Neural cell (in vitro differentiated cells): ENCODE results near the gene LRRC8D. TPM values are rescaled to one million over a fixed set of nuclear protein-coding genes. Genes with fewer than 3 reads are reported as not detected.

Source experiments
- H2AFZ ChIP-seq: fragments of 200-600, 300-800 bp; sonication (generic), shearing (Covaris generic); 2 replicates; pipeline ENCODE4 v1.6.0; 2014; ENCODE audit warnings: low read depth, mild to moderate bottlenecking, antibody characterized with exemption, low read length, moderate library complexity
- H3F3A ChIP-seq: fragments of 200-600 bp; shearing (Covaris generic); 2 replicates; pipeline ENCODE4 v1.6.1; 2016; ENCODE audit warnings: mild to moderate bottlenecking, moderate library complexity, mixed read lengths, antibody characterized with exemption, low read length; ENCODE audit not compliant: insufficient read depth, poor library complexity, severe bottlenecking
- H3K27ac ChIP-seq: fragments of 200-600, 300-800 bp; sonication (generic), shearing (Covaris generic); 2 replicates; pipeline ENCODE4 v1.5.1; 2014; ENCODE audit warnings: mild to moderate bottlenecking, low read length, moderate library complexity
- H3K27me3 ChIP-seq: fragments of 300-800, 200-600 bp; sonication (generic), shearing (Covaris generic); 2 replicates; pipeline ENCODE4 v1.6.0; 2014; ENCODE audit warnings: mild to moderate bottlenecking, low read depth, low read length, moderate library complexity; ENCODE audit not compliant: insufficient read depth
- H3K36me3 ChIP-seq: fragments of 300-800, 200-600 bp; sonication (generic), shearing (Covaris generic); 2 replicates; pipeline ENCODE4 v1.5.1; 2014; ENCODE audit warnings: mild to moderate bottlenecking, antibody characterized with exemption, low read length, moderate library complexity; ENCODE audit not compliant: insufficient read depth
- H3K4me2 ChIP-seq: fragments of 300-800, 200-600 bp; sonication (generic), shearing (Covaris generic); 2 replicates; pipeline ENCODE4 v1.6.0; 2014; ENCODE audit warnings: mild to moderate bottlenecking, low read length
- H3K4me3 ChIP-seq: fragments of 300-800, 200-600 bp; sonication (generic), shearing (Covaris generic); 2 replicates; pipeline ENCODE4 v1.5.1; 2014; ENCODE audit warnings: mild to moderate bottlenecking, low read length, moderate library complexity
- H3K79me2 ChIP-seq: fragments of 200-600 bp; shearing (Covaris generic); replicated peaks from 2 replicates; pipeline ENCODE4 v1.6.0; 2014; ENCODE audit warnings: mild to moderate bottlenecking, low read length, moderate library complexity; ENCODE audit not compliant: insufficient read depth
- H3K9ac ChIP-seq: fragments of 300-800, 200-600 bp; sonication (generic), shearing (Covaris generic); 2 replicates; pipeline ENCODE4 v1.6.1; 2016; ENCODE audit warnings: mild to moderate bottlenecking, low read length, mixed read lengths
- H3K9me2 ChIP-seq: fragments of 200-600 bp; shearing (Covaris generic); 2 replicates; pipeline ENCODE4 v1.6.1; 2016; ENCODE audit warnings: mild to moderate bottlenecking, low read length, mixed read lengths; ENCODE audit not compliant: insufficient read depth
- H3K9me3 ChIP-seq: fragments of 200-600, 300-800 bp; sonication (generic), shearing (Covaris generic); 2 replicates; pipeline ENCODE4 v1.6.1; 2016; ENCODE audit warnings: mild to moderate bottlenecking, mixed run types, low read length, moderate library complexity, mixed read lengths
- H4K20me1 ChIP-seq: fragments of 200-600 bp; shearing (Covaris generic); 2 replicates; pipeline ENCODE4 v1.6.1; 2016; ENCODE audit warnings: mild to moderate bottlenecking, mixed run types; ENCODE audit not compliant: insufficient read depth
- CTCF ChIP-seq: fragments of 450-650 bp; IDR thresholded peaks from 2 replicates; pipeline ENCODE4 v1.5.1; 2014; ENCODE audit warnings: antibody characterized with exemption, mild to moderate bottlenecking, moderate library complexity; ENCODE audit not compliant: poor library complexity, severe bottlenecking
- EP300 ChIP-seq: fragments of 450-650 bp; conservative IDR thresholded peaks from 2 replicates; pipeline ENCODE4 v1.6.1; 2014; ENCODE audit warnings: antibody characterized with exemption, mild to moderate bottlenecking, moderate library complexity; ENCODE audit not compliant: poor library complexity, severe bottlenecking
- EZH2 ChIP-seq: fragments of 200-600, 300-800 bp; shearing (Covaris generic), sonication (generic); IDR thresholded peaks from 2 replicates; pipeline ENCODE4 v1.6.1; 2014; ENCODE audit warnings: antibody characterized with exemption, low read length, borderline replicate concordance, mild to moderate bottlenecking; ENCODE audit not compliant: insufficient read depth, poor library complexity, severe bottlenecking
- MXI1 ChIP-seq: fragments of 450-650 bp; conservative IDR thresholded peaks from 2 replicates; pipeline ENCODE4 v1.6.1; 2014; ENCODE audit warnings: antibody characterized with exemption, mild to moderate bottlenecking; ENCODE audit not compliant: poor library complexity, severe bottlenecking
- POLR2AphosphoS5 ChIP-seq: IDR thresholded peaks from 2 replicates; pipeline ENCODE4 v1.6.1; 2012
- RAD21 ChIP-seq: fragments of 450-650 bp; conservative IDR thresholded peaks from 2 replicates; pipeline ENCODE4 v1.6.1; 2014; ENCODE audit warnings: antibody characterized with exemption, mild to moderate bottlenecking, moderate library complexity
- SMC3 ChIP-seq: fragments of 450-650 bp; conservative IDR thresholded peaks from 2 replicates; pipeline ENCODE4 v1.6.1; 2014; ENCODE audit warnings: antibody characterized with exemption, mild to moderate bottlenecking, moderate library complexity; ENCODE audit not compliant: poor library complexity
- TAF1 ChIP-seq: IDR thresholded peaks from 2 replicates; pipeline ENCODE4 v1.6.1; 2012; ENCODE audit warnings: low read depth
- polyA plus RNA-seq: library from polyadenylated mRNA; depleted of rRNA; stranded (reverse); fragments of >200 nt; gene quantifications from 2 replicates; pipeline ENCODE4 v1.2.3, GENCODE V29; 2014
- TF ChIP-seq, protein P1 (sequence below): IDR thresholded peaks from 2 replicates; pipeline ENCODE4 v1.6.1; 2012; ENCODE audit warnings: borderline replicate concordance

LRRC8D gene
- polyA plus RNA-seq, 1 donor from 2014 or later = 43.7 TPM

DNA sequence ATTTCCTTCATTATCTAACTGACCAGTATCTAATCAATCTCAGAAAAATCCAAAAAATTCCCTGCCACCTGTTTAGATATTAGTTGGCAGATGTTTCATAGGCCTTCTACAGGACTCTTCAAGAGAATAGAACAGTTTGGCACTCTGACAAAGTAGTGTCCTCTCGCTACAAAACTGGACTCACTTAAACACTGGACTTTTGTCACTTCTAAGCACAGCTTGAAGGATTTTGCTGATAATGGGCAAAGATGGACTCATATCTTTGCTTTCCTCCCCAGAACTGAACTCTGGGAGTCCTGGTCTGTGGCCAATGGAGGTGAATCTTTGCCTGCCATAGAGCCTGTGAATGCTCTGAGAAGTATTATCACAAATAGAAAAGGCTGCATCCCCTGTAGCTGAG lies 115.9 kb downstream of the LRRC8D start:
- H3K4me2 ChIP-seq = no peak overlapping the region
- H3F3A ChIP-seq = no peaks in the 10 kb centered on the region
- H3K9ac ChIP-seq = no peak overlapping the region
- no peaks in the 10 kb centered on the region for H3K27me3 ChIP-seq
- H3K27ac ChIP-seq = no peak overlapping the region
- no peaks in the 10 kb centered on the region for H3K9me2 ChIP-seq
- H3K4me3 ChIP-seq = no peak overlapping the region
- no peak for TF ChIP-seq SMC3
- TF ChIP-seq MXI1 = no peak
- no peak for TF ChIP-seq EZH2
- TF ChIP-seq RAD21 = no peak
- TF ChIP-seq, protein P1, sequence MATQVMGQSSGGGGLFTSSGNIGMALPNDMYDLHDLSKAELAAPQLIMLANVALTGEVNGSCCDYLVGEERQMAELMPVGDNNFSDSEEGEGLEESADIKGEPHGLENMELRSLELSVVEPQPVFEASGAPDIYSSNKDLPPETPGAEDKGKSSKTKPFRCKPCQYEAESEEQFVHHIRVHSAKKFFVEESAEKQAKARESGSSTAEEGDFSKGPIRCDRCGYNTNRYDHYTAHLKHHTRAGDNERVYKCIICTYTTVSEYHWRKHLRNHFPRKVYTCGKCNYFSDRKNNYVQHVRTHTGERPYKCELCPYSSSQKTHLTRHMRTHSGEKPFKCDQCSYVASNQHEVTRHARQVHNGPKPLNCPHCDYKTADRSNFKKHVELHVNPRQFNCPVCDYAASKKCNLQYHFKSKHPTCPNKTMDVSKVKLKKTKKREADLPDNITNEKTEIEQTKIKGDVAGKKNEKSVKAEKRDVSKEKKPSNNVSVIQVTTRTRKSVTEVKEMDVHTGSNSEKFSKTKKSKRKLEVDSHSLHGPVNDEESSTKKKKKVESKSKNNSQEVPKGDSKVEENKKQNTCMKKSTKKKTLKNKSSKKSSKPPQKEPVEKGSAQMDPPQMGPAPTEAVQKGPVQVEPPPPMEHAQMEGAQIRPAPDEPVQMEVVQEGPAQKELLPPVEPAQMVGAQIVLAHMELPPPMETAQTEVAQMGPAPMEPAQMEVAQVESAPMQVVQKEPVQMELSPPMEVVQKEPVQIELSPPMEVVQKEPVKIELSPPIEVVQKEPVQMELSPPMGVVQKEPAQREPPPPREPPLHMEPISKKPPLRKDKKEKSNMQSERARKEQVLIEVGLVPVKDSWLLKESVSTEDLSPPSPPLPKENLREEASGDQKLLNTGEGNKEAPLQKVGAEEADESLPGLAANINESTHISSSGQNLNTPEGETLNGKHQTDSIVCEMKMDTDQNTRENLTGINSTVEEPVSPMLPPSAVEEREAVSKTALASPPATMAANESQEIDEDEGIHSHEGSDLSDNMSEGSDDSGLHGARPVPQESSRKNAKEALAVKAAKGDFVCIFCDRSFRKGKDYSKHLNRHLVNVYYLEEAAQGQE = no peak
- TF ChIP-seq EP300 = no peak
- no peak for TF ChIP-seq POLR2AphosphoS5
- no peak for TF ChIP-seq CTCF
- TF ChIP-seq TAF1 = no peak
- H3K9me3 ChIP-seq = no peaks in the 10 kb centered on the region
- H3K36me3 ChIP-seq = peaks cover 13% of the 10 kb centered on the region
- no peaks in the 10 kb centered on the region for H3K79me2 ChIP-seq
- H2AFZ ChIP-seq = no peak overlapping the region
- no peaks in the 10 kb centered on the region for H4K20me1 ChIP-seq

DNA sequence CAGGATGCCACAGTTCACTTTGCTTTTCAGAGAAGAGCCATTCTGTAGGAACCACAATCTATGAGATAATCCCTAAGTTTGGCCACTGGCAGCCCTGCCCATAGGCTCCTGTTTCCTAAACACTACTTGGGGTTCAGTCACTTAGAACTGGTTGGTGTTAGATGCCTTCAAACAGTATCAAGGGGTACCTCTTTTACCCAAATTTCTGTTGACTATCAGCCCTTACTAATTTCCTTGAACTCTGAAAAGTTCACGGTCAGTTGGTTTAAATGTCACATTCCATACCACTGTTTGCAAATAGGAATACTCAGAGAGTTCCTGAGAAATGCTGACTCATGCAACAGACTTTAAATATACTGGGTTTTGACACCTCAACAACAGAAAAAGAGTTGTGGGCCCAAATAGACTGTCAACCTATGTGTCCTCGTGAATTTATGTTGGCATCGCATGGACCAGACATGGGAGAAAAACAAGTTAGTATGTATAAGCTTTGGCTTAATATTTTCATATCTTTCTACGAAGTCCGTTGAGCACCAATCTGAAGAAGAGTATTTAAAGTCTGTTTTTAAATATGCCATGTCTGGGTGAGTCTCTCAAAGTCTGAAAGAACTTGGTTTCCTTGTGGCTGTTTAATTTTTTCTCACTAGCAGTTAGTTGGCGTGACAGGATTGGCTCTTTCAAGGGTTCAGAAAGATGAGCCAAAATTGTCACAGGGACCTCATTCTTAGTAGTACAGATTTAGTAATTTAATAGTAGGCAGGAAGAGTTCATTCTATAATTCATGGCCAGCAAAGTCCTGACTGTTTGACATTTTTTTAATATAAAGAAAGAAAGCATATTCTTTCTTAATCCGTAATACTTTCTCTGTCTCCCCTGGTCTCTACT lies 117.6 kb downstream of the LRRC8D start:
- H3K9me3 ChIP-seq = no peaks in the 10 kb centered on the region
- H3K9me2 ChIP-seq = no peaks in the 10 kb centered on the region
- H3F3A ChIP-seq = no peaks in the 10 kb centered on the region
- no peaks in the 10 kb centered on the region for H4K20me1 ChIP-seq
- H2AFZ ChIP-seq = no peak overlapping the region
- H3K36me3 ChIP-seq = peaks cover 13% of the 10 kb centered on the region
- H3K27ac ChIP-seq = no peak overlapping the region
- H3K4me2 ChIP-seq = no peak overlapping the region
- H3K27me3 ChIP-seq = no peaks in the 10 kb centered on the region
- TF ChIP-seq EP300 (no peak), CTCF (no peak), MXI1 (no peak), RAD21 (no peak), EZH2 (no peak), POLR2AphosphoS5 (no peak), SMC3 (no peak), TAF1 (no peak)
- TF ChIP-seq, protein P1 = no peak
- H3K4me3 ChIP-seq = no peak overlapping the region
- H3K79me2 ChIP-seq = no peaks in the 10 kb centered on the region
- H3K9ac ChIP-seq = no peak overlapping the region
